Erythroblast (primary cell): ENCODE data around the gene PLCB4.

Experiments
- GATA1 ChIP-seq: IDR thresholded peaks from 2 replicates; pipeline ENCODE4 v1.6.1; 2011; ENCODE audit warnings: low read depth, mild to moderate bottlenecking, control low read depth, low read length, moderate library complexity
- POLR2A ChIP-seq: IDR thresholded peaks from 2 replicates; pipeline ENCODE4 v1.6.1; 2011; ENCODE audit warnings: mild to moderate bottlenecking, low read length

GRCh38 chr20:9507544-9508239, 438.8 kb downstream of the PLCB4 start:
- no peak for TF ChIP-seq POLR2A
- no peak for TF ChIP-seq GATA1
